Measurements from ENCODE around the gene DHRS7. TPM values are rescaled to one million over a fixed set of nuclear protein-coding genes. Genes with fewer than 3 reads are reported as not detected.

DHRS7 gene
- total RNA-seq, 1 experiment from 2014 or later: 27.7 TPM

DNA sequence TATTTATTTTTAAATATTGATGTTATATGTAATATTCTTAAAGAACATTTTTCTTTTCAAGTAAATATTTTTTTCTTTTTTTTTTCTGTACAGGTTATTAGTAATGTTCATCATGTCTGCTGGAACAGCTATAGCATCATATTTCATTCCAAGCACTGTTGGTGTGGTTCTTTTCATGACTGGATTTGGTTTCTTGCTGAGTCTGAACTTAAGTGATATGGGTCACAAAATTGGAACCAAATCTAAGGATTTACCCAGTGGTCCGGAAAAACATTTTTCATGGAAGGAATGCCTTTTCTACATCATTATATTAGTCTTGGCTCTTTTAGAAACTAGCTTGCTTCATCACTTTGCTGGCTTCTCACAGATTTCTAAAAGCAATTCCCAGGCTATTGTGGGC, 50.3 kb downstream of the DHRS7 start:
- no peak overlapping the region for H3T11ph ChIP-seq (ENCODE audit: low read length)
- H2AK5ac ChIP-seq (ENCODE audit: insufficient read length, low read length): no peak overlapping the region
- no peak overlapping the region for H3K9ac ChIP-seq (ENCODE audit: extremely low read depth, insufficient read length, low read length)
- H2BK15ac ChIP-seq (ENCODE audit: low read depth, low read length): no peak overlapping the region
- H4K5ac ChIP-seq (ENCODE audit: insufficient read length, low read depth, low read length): no peak overlapping the region
- no peaks in the 10 kb centered on the region for H3K23me2 ChIP-seq (ENCODE audit: insufficient read length, low read depth, low read length, poor library complexity, severe bottlenecking)
- no peaks in the 10 kb centered on the region; the same call in 1 of the 2 replicates for H3K79me2 ChIP-seq (ENCODE audit: insufficient read depth, low read length)
- TF ChIP-seq, protein P1, sequence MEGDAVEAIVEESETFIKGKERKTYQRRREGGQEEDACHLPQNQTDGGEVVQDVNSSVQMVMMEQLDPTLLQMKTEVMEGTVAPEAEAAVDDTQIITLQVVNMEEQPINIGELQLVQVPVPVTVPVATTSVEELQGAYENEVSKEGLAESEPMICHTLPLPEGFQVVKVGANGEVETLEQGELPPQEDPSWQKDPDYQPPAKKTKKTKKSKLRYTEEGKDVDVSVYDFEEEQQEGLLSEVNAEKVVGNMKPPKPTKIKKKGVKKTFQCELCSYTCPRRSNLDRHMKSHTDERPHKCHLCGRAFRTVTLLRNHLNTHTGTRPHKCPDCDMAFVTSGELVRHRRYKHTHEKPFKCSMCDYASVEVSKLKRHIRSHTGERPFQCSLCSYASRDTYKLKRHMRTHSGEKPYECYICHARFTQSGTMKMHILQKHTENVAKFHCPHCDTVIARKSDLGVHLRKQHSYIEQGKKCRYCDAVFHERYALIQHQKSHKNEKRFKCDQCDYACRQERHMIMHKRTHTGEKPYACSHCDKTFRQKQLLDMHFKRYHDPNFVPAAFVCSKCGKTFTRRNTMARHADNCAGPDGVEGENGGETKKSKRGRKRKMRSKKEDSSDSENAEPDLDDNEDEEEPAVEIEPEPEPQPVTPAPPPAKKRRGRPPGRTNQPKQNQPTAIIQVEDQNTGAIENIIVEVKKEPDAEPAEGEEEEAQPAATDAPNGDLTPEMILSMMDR (conservative IDR thresholded peaks at IDR 0.05): no peak
- H4K8ac ChIP-seq (replicated peaks; ENCODE audit: insufficient read length, low read depth, low read length): no peak overlapping the region
- no peak overlapping the region for H3K4me2 ChIP-seq (ENCODE audit: insufficient read depth, insufficient read length, low read length)
- H2AFZ ChIP-seq (ENCODE audit: low read length): no peak overlapping the region
- H2BK20ac ChIP-seq (ENCODE audit: low read depth, low read length, poor library complexity, severe bottlenecking): no peak overlapping the region
- H3K23ac ChIP-seq (ENCODE audit: insufficient read length, low read depth, low read length): no peak overlapping the region
- H3K27ac Mint-ChIP-seq: no peak overlapping the region
- no peaks in the 10 kb centered on the region for H3K9me3 ChIP-seq (ENCODE audit: control insufficient read depth, low read depth, low read length)
- H3K14ac ChIP-seq (ENCODE audit: insufficient read depth, low read length): no peak overlapping the region
- H3K27me3 ChIP-seq (ENCODE audit: insufficient read depth, low read length): no peaks in the 10 kb centered on the region
- no peak overlapping the region for H4K91ac ChIP-seq (ENCODE audit: insufficient read length, low read depth, low read length)
- WGBS (ENCODE audit: extremely low coverage, insufficient read length, low lambda C conversion rate): no CpG with 5 or more reads among the region's 1 CpG
- no peak overlapping the region for H3K27ac ChIP-seq (ENCODE audit: insufficient read length, low read depth, low read length)
- no peaks in the 10 kb centered on the region for H3K79me1 ChIP-seq (ENCODE audit: insufficient read depth, low read depth, low read length, poor library complexity, severe bottlenecking)
- no peak overlapping the region for H3K4me3 Mint-ChIP-seq
- no peaks in the 10 kb centered on the region for H3K9me3 Mint-ChIP-seq
- no peaks in the 10 kb centered on the region for H3K27me3 Mint-ChIP-seq (ENCODE audit: low read depth)
- H3K4me1 Mint-ChIP-seq: no peaks in the 10 kb centered on the region
- no peak overlapping the region for H3K18ac ChIP-seq (ENCODE audit: insufficient read length, low read depth, low read length)
- H2BK12ac ChIP-seq (ENCODE audit: insufficient read length, low read depth, low read length): no peak overlapping the region
- peaks cover 10 to 31% (median 26%) of the 10 kb centered on the region in 3 experiments; a peak in 6 of 7 replicates for H3K36me3 Mint-ChIP-seq (ENCODE audit: insufficient read depth in 1 of 3, low read depth in 3 of 3)
- H3K4me1 ChIP-seq (ENCODE audit: insufficient read depth, low read length): no peaks in the 10 kb centered on the region
- no peak overlapping the region for H3K56ac ChIP-seq (ENCODE audit: insufficient read length, low read depth, low read length)
- no peak overlapping the region for H2BK5ac ChIP-seq (ENCODE audit: insufficient read length, low read length)
- no peak overlapping the region for H2BK120ac ChIP-seq (ENCODE audit: low read depth, low read length, poor library complexity, severe bottlenecking)
- no peaks in the 10 kb centered on the region for H4K20me1 ChIP-seq (ENCODE audit: control insufficient read depth, insufficient read depth, insufficient read length)
- H3K4ac ChIP-seq (ENCODE audit: low read depth, low read length): no peak overlapping the region
- no peak for DNase-seq

Measured in H9 (cell line).